Effector memory CD8-positive, alpha-beta T cell (primary cell): ENCODE data around the gene JDP2.

Source experiments
- ATAC-seq: fragments of 150-1000 bp; cut with Tn5 transposase; replicated peaks from 2 replicates; pipeline ENCODE4 v1.10.0; 2021; ENCODE audit warnings: mild to moderate bottlenecking, moderate library complexity
- DNase-seq, 3 experiments: peaks; one replicate each; pipeline ENCODE4 v3.0.0; 2021
- H3K27ac Mint-ChIP-seq, 2 donors: one replicate each; pipeline ENCODE4 v1.8.0; 2022; ENCODE audit warnings: mild to moderate bottlenecking in 2 of 2, mixed read lengths in 2 of 2, moderate library complexity in 2 of 2
- H3K27me3 Mint-ChIP-seq, 2 donors: one replicate each; pipeline ENCODE4 v1.8.0; 2022; ENCODE audit warnings: mixed read lengths in 2 of 2
- H3K36me3 Mint-ChIP-seq: one replicate; pipeline ENCODE4 v1.8.0; 2022; ENCODE audit warnings: mild to moderate bottlenecking, moderate library complexity, mixed read lengths; ENCODE audit not compliant: insufficient read depth
- H3K4me1 Mint-ChIP-seq, 2 donors: one replicate each; pipeline ENCODE4 v1.8.0; 2022; ENCODE audit warnings: low read depth in 2 of 2, mixed read lengths in 2 of 2
- H3K4me3 Mint-ChIP-seq, 2 donors: one replicate each; pipeline ENCODE4 v1.8.0; 2022; ENCODE audit warnings: mild to moderate bottlenecking in 2 of 2, mixed read lengths in 2 of 2, moderate library complexity in 2 of 2
- H3K9me3 Mint-ChIP-seq, 2 donors: one replicate each; pipeline ENCODE4 v1.8.0; 2022; ENCODE audit warnings: mixed read lengths in 2 of 2

Gene JDP2

DNA sequence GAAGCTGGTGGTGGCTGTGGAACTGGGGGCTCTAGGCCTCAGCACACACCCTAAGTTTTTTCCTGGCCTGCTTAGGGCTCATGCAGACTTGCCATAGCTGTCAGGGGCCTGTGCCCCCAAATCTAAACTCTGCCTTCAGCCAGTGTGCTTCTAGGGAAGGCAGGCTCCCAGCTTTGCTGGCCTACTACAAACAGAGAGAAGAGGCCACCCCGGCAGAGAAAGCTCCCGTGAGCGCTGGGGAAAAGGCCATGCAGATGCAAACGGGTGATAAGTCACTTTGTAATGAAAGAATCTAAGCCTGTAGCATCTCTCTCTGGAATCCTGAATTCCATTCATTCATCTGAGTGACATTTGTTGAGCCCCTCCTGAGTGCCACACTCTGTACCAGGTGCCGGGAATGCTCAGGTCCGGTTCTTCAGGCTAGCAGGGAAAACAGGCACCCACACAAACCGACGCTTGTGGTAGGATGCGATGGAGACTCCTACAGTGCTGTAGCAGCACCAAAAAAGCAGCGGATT is 29.9 kb downstream of the JDP2 start:
- Mint-ChIP-seq H3K4me1 (peaks cover 0 to 9% of the 10 kb centered on the region in 2 donors), H3K27me3 (no peaks in the 10 kb centered on the region), H3K36me3 (peaks cover 4% of the 10 kb centered on the region), H3K9me3 (no peaks in the 10 kb centered on the region), H3K4me3 (no peak overlapping the region), H3K27ac (no peak overlapping the region)
- DNase-seq (no peak), ATAC-seq (no peak)

GRCh38 chr14:75458305-75458704 is 30.5 kb downstream of the JDP2 start:
- Mint-ChIP-seq H3K9me3 (no peaks in the 10 kb centered on the region), H3K27me3 (no peaks in the 10 kb centered on the region), H3K27ac (peak overlapping the region; percentile 40 to 59), H3K4me1 (peaks cover 0 to 9% of the 10 kb centered on the region in 2 donors), H3K4me3 (no peak overlapping the region), H3K36me3 (peaks cover 4% of the 10 kb centered on the region)
- no peak for ATAC-seq
- no peak for DNase-seq

GRCh38 chr14:75459099-75459741 is 31.4 kb downstream of the JDP2 start:
- Mint-ChIP-seq H3K4me3 (no peak overlapping the region), H3K9me3 (no peaks in the 10 kb centered on the region), H3K27ac (peak overlapping the region in 1 of 2 donors; percentile 59)

DNA sequence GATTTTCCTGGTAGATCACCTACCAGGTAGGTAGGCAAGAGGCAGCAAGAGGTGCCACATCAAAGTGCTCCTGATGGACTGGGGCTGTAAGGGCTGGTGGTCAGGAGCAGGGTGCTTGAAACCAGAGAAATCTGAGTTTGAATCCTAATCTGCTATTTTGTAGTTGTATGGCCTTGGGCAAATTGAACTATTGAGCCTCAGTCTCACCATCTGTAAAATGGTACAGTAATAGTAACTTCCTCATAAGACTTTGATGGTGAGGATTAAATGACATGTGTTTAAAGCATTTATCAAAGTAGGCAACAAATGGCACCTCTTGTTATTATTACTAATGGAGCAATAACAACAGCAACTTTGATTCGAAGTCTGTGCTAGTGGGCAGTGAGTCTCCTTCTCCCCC is 32.0 kb downstream of the JDP2 start:
- DNase-seq, result no peak
- ATAC-seq, result no peak
- Mint-ChIP-seq H3K4me3 (no peak overlapping the region), H3K27ac (peak overlapping the region in 1 of 2 donors; percentile 46), H3K27me3 (no peaks in the 10 kb centered on the region), H3K4me1 (peaks cover 0 to 9% of the 10 kb centered on the region in 2 donors), H3K36me3 (peaks cover 4% of the 10 kb centered on the region), H3K9me3 (no peaks in the 10 kb centered on the region)

More at GRCh38 chr14:75459099-75459741, 31.4 kb downstream of the JDP2 start:
- H3K27me3 Mint-ChIP-seq, result no peaks in the 10 kb centered on the region
- peaks cover 0 to 9% of the 10 kb centered on the region in 2 donors for H3K4me1 Mint-ChIP-seq
- no peak for DNase-seq
- H3K36me3 Mint-ChIP-seq, result peaks cover 4% of the 10 kb centered on the region
- ATAC-seq, result peak; percentile 58

DNA sequence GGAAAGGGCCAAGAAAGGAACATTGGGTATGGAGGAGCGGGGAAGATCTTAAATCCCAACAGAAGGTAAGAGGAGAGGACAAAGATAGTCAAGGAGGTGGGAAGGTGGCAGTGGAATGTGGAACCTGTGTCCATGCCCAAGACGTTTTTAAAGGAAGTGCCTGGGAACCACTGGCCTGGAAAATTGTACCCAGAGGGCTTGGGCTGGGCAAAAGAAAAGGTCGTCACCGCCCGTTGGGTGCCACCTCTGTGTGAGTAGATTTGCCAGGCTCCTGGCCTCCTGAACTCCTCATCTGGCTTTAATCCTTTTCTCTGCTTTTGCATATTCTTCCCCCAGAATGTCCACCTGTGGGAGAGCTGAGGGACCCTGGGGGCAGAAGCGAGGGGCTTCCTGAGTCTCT is 32.6 kb downstream of the JDP2 start:
- peaks cover 0 to 9% of the 10 kb centered on the region in 2 donors for H3K4me1 Mint-ChIP-seq
- H3K27ac Mint-ChIP-seq, result peak overlapping the region; percentile 46 to 51
- H3K36me3 Mint-ChIP-seq, result peaks cover 4% of the 10 kb centered on the region
- no peak for DNase-seq
- no peaks in the 10 kb centered on the region for H3K9me3 Mint-ChIP-seq
- no peaks in the 10 kb centered on the region for H3K27me3 Mint-ChIP-seq
- H3K4me3 Mint-ChIP-seq, result no peak overlapping the region
- no peak for ATAC-seq

- no peak overlapping the region for H3K4me3 Mint-ChIP-seq
- H3K27ac Mint-ChIP-seq, result no peak overlapping the region
- DNase-seq, result no peak
- H3K36me3 Mint-ChIP-seq, result peaks cover 4% of the 10 kb centered on the region
- H3K27me3 Mint-ChIP-seq, result no peaks in the 10 kb centered on the region
- H3K4me1 Mint-ChIP-seq, result peaks cover 0 to 9% of the 10 kb centered on the region in 2 donors
- no peaks in the 10 kb centered on the region for H3K9me3 Mint-ChIP-seq
- no peak for ATAC-seq
These were observed 33.5 kb downstream of the JDP2 start for GRCh38 chr14:75461303-75461702.

GRCh38 chr14:75461755-75462349 is 34.0 kb downstream of the JDP2 start:
- ATAC-seq (no peak), DNase-seq (no peak)
- H3K9me3 Mint-ChIP-seq, result no peaks in the 10 kb centered on the region
- H3K27ac Mint-ChIP-seq, result no peak overlapping the region
- H3K36me3 Mint-ChIP-seq, result peaks cover 4% of the 10 kb centered on the region
- no peak overlapping the region for H3K4me3 Mint-ChIP-seq
- H3K27me3 Mint-ChIP-seq, result no peaks in the 10 kb centered on the region
- peaks cover 0 to 9% of the 10 kb centered on the region in 2 donors for H3K4me1 Mint-ChIP-seq

DNA sequence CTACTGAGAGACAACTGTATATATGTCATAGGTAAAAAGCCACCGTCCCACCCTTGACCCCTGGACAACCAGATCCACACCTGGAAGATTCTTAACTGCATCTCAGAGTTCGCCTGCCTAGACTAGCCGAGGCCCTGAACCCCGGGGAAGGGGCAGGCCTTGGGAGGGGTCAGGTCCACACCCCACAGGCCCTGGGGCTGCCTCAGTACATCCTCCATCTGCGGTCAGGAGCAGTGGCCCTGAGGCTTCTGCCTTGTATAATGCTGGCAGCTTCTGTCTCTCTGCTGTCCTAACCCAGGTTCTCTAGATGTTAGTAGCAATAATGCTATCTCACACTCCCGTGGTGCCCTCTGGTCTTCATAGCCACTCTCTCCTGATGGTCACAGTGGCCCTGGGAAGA is 36.8 kb downstream of the JDP2 start:
- peaks cover 4% of the 10 kb centered on the region for H3K36me3 Mint-ChIP-seq
- H3K4me3 Mint-ChIP-seq, result no peak overlapping the region
- no peaks in the 10 kb centered on the region for H3K4me1 Mint-ChIP-seq
- H3K27me3 Mint-ChIP-seq, result no peaks in the 10 kb centered on the region
- no peak for DNase-seq
- no peaks in the 10 kb centered on the region for H3K9me3 Mint-ChIP-seq
- no peak overlapping the region for H3K27ac Mint-ChIP-seq
- ATAC-seq, result no peak

GRCh38 chr14:75467763-75468162 is 39.9 kb downstream of the JDP2 start:
- no peaks in the 10 kb centered on the region for H3K36me3 Mint-ChIP-seq
- no peak overlapping the region for H3K4me3 Mint-ChIP-seq
- H3K27ac Mint-ChIP-seq, result no peak overlapping the region
- H3K27me3 Mint-ChIP-seq, result peaks cover 0 to 13% of the 10 kb centered on the region in 2 donors
- no peaks in the 10 kb centered on the region for H3K9me3 Mint-ChIP-seq
- ATAC-seq, result no peak
- DNase-seq, result no peak
- no peaks in the 10 kb centered on the region for H3K4me1 Mint-ChIP-seq

DNA sequence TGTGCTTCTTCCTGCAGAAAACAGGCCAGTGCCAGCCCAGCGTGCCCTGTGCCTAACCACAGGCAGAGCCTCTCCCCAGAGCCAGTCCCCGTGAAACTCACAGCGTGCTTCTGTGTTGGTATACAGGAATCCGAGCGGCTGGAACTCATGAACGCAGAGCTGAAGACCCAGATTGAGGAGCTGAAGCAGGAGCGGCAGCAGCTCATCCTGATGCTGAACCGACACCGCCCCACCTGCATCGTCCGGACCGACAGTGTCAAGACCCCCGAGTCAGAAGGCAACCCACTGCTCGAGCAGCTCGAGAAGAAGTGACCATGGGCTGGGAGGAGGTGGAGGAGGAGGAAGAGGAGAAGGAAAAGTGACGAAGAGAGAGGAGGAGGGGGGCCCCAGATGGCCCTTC is 41.3 kb downstream of the JDP2 start:
- Mint-ChIP-seq H3K4me3 (no peak overlapping the region), H3K4me1 (no peaks in the 10 kb centered on the region), H3K27me3 (peaks cover 0 to 18% of the 10 kb centered on the region in 2 donors), H3K9me3 (no peaks in the 10 kb centered on the region), H3K36me3 (no peaks in the 10 kb centered on the region), H3K27ac (peak overlapping the region in 1 of 2 donors; percentile 72)
- DNase-seq (no peak), ATAC-seq (no peak)

DNA sequence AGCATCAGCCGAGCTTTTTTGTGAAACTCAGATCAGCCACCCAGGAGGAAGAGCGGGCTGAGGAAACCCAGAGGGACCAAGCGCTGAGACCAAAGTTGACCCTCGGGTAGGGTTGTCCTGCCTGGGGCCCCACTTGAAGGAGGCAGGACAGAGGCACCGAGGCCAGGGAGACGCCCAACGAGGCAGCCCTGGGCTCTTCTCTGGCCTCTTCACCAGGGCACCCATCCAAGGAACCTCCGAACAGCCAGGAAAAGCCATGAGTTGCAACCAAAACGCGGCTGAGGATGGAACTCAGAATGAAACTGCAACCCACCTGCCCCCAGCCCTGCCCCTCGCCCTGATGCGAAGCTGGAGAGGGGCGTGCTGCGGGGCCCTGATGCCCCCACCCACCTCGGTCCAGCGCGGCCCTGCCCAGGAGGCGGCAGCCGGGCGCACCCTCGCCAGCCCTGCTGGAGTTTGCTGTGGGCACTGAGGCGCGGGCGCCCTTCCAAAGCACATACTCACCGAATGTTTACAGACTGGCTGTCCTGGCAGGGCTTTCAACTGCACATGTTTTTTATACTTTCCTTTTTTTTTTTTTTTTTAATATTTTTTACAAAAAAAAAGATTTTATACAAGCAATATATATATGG is 41.9 kb downstream of the JDP2 start:
- DNase-seq (no peak), ATAC-seq (no peak)
- H3K4me3 Mint-ChIP-seq, result no peak overlapping the region
- H3K4me1 Mint-ChIP-seq, result no peaks in the 10 kb centered on the region
- no peaks in the 10 kb centered on the region for H3K9me3 Mint-ChIP-seq
- H3K36me3 Mint-ChIP-seq, result no peaks in the 10 kb centered on the region
- H3K27ac Mint-ChIP-seq, result peak overlapping the region in 1 of 2 donors; percentile 72
- H3K27me3 Mint-ChIP-seq, result peaks cover 0 to 19% of the 10 kb centered on the region in 2 donors

- Mint-ChIP-seq H3K27me3 (peaks cover 5 to 25% of the 10 kb centered on the region in 2 donors), H3K4me3 (no peak overlapping the region), H3K36me3 (no peaks in the 10 kb centered on the region), H3K27ac (no peak overlapping the region), H3K9me3 (no peaks in the 10 kb centered on the region), H3K4me1 (no peaks in the 10 kb centered on the region)
- no peak for ATAC-seq
- no peak for DNase-seq
These were observed 42.5 kb downstream of the JDP2 start for GRCh38 chr14:75470238-75470797.

DNA sequence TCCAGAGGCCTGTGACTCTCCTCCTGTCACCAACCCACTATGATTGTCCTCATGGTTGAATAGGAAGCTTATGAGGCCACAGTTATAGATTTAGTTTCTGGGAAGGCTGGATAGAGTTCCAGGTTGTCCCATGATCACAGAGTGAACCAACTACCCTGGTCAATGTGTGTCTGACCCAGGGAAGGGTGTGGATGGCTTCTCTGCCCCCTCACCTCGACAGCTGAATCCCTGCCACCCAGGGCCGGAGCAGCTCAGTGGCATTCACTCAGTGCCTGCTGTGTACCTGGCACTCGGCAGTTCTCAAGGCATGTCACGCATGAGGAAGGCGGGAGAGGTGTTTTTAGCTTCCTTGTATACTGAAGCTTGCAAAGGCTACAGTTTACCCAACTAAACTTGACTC is 43.2 kb downstream of the JDP2 start:
- H3K9me3 Mint-ChIP-seq, result no peaks in the 10 kb centered on the region
- ATAC-seq (no peak), DNase-seq (no peak)
- H3K27me3 Mint-ChIP-seq, result peaks cover 5 to 27% of the 10 kb centered on the region in 2 donors
- H3K27ac Mint-ChIP-seq, result no peak overlapping the region
- no peaks in the 10 kb centered on the region for H3K4me1 Mint-ChIP-seq
- no peak overlapping the region for H3K4me3 Mint-ChIP-seq
- H3K36me3 Mint-ChIP-seq, result no peaks in the 10 kb centered on the region
